T-cell (primary cell): ENCODE results near the gene XPNPEP2. TPM values are rescaled to one million over a fixed set of nuclear protein-coding genes. Genes with fewer than 3 reads are reported as not detected.
A peak's percentile ranks its signal among the peaks of the same experiment; 100 is the strongest.

ENCODE experiments used
- ATAC-seq, 4 experiments: fragments of 200-7000 bp in 3 of 4; fragments of 150-1000 bp in 1 of 4; cut with Tn5 transposase; replicated peaks in 1 of 4; 1 replicate in 3 of 4; 2 replicates in 1 of 4; pipeline ENCODE4 v1.10.0; 2021; ENCODE audit warnings: moderate library complexity in 3 of 4, mild to moderate bottlenecking in 2 of 4, moderate number of reproducible peaks in 1 of 4
- CTCF ChIA-PET, 2 donors: fragments of 300-600 bp; sonication (Branson Sonifier 250); formaldehyde crosslinking; loops; one replicate each; lab custom pipeline; 2022; ENCODE audit warnings: antibody characterized with exemption in 2 of 2; lab: Charles Lee
- POLR2A ChIA-PET, 2 donors: fragments of 300-600 bp; sonication (Branson Sonifier 250); formaldehyde crosslinking; loops; one replicate each; lab custom pipeline; 2022; ENCODE audit warnings: antibody characterized with exemption in 2 of 2; lab: Charles Lee
- DNase-seq, 35 experiments: peaks; one replicate each; pipeline versions ENCODE4 v3.0.0 to v3.0.0-alpha.2; 2013 to 2023
- H3K27ac ChIP-seq: one replicate; pipeline ENCODE4 v1.5.1; 2013; ENCODE audit warnings: low read length
- H3K27me3 ChIP-seq, 2 experiments: replicated peaks in 1 of 2; 1 replicate in 1 of 2; 2 replicates in 1 of 2; pipeline versions ENCODE4 v1.6.1 to v1.7.0; 2013; ENCODE audit warnings: low read length in 1 of 2, mixed read lengths in 1 of 2; ENCODE audit not compliant: control insufficient read depth in 2 of 2, insufficient read depth in 2 of 2; ENCODE audit errors: extremely low read depth in 1 of 2
- H3K36me3 ChIP-seq, 2 donors: 1 replicate in 1 of 2; 2 replicates in 1 of 2; pipeline versions ENCODE4 v1.6.1 to v1.7.0; 2013; ENCODE audit warnings: low read length in 1 of 2; ENCODE audit not compliant: control insufficient read depth in 2 of 2, insufficient read depth in 1 of 2; ENCODE audit errors: extremely low read depth in 1 of 2
- H3K4me1 ChIP-seq, 2 experiments: 1 replicate in 1 of 2; 2 replicates in 1 of 2; pipeline versions ENCODE4 v1.6.1 to v1.7.0; 2013; ENCODE audit warnings: low read length in 2 of 2, mixed read lengths in 1 of 2; ENCODE audit not compliant: insufficient read depth in 2 of 2, control insufficient read depth in 1 of 2; ENCODE audit errors: extremely low read depth in 1 of 2
- H3K4me3 ChIP-seq, 2 donors: 1 replicate in 1 of 2; 2 replicates in 1 of 2; pipeline versions ENCODE4 v1.5.1 to v1.7.0; 2013; ENCODE audit warnings: mild to moderate bottlenecking in 2 of 2, low read length in 1 of 2, moderate library complexity in 1 of 2; ENCODE audit not compliant: control insufficient read depth in 1 of 2; ENCODE audit errors: extremely low read depth in 1 of 2
- H3K9me3 ChIP-seq: 2 replicates; pipeline ENCODE4 v1.7.0; 2013
- H3K27ac Mint-ChIP-seq, 2 donors: one replicate each; pipeline ENCODE4 v1.8.0; 2020 to 2021; ENCODE audit warnings: mild to moderate bottlenecking in 2 of 2, mixed read lengths in 2 of 2
- H3K27me3 Mint-ChIP-seq, 2 donors: one replicate each; pipeline ENCODE4 v1.8.0; 2021 to 2022; ENCODE audit warnings: mixed read lengths in 2 of 2
- H3K36me3 Mint-ChIP-seq: one replicate; pipeline ENCODE4 v1.8.0; 2021; ENCODE audit warnings: mixed read lengths
- H3K4me1 Mint-ChIP-seq, 3 donors: one replicate each; pipeline ENCODE4 v1.8.0; 2020 to 2022; ENCODE audit warnings: mixed read lengths in 3 of 3, mild to moderate bottlenecking in 1 of 3
- H3K4me3 Mint-ChIP-seq, 3 donors: one replicate each; pipeline ENCODE4 v1.8.0; 2020 to 2022; ENCODE audit warnings: mild to moderate bottlenecking in 3 of 3, mixed read lengths in 3 of 3, moderate library complexity in 3 of 3
- H3K9me3 Mint-ChIP-seq, 3 donors: one replicate each; pipeline ENCODE4 v1.8.0; 2020 to 2022; ENCODE audit warnings: mixed read lengths in 3 of 3
- WGBS: methylation state at CpG from one replicate; pipeline ENCODE4 v1.1.5; 2013; ENCODE audit warnings: missing lambda C conversion rate; ENCODE audit not compliant: insufficient coverage; 5-methylcytosine and 5-hydroxymethylcytosine counted together
- total RNA-seq, 35 experiments: library from RNA in 6 of 35; stranded (reverse) in 6 of 35; fragments of 120-200 nt in 1 of 35; gene quantifications; one replicate each; pipeline versions ENCODE4 v1.2.1 to v1.2.4 and lab custom pipeline; 2013 to 2026

The XPNPEP2 gene
- total RNA-seq, 5 donors from 2014 or later (not counting 1 experiment from before 2014, with no cell fraction given), result 0.20 to 0.84 (median 0.37) TPM; not detected in 1

DNA sequence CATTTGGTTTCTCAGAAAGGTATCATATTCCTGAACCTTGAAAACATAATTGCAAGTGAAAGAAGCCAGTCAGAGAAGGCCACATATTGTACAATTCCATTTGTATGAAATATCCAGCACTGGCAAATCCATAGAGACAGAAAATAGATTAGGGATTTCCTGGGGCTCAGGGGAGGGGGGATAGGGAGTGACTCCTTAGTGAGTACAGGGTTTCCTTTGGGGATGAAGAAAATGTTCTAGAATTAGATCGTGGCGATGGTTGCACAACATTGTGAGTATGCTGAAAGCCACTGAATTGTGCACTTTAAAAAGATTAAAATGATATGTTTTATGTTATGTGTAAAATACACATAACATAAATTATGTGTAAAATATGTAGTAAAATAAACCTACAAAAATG, 10.3 kb downstream of the XPNPEP2 start:
- Histone ChIP-seq H3K4me3 (no peak overlapping the region), H3K27me3 (no peaks in the 10 kb centered on the region), H3K9me3 (no peaks in the 10 kb centered on the region), H3K4me1 (peaks cover 3 to 23% of the 10 kb centered on the region in 2 experiments), H3K36me3 (no peaks in the 10 kb centered on the region), H3K27ac (no peak overlapping the region)
- Mint-ChIP-seq H3K4me3 (no peak overlapping the region), H3K36me3 (no peaks in the 10 kb centered on the region), H3K4me1 (peaks cover 21 to 33% (median 29%) of the 10 kb centered on the region in 3 donors), H3K27ac (peak overlapping the region in 1 of 2 donors; percentile 42), H3K27me3 (peaks cover 0 to 13% of the 10 kb centered on the region in 2 donors), H3K9me3 (no peaks in the 10 kb centered on the region)
- DNase-seq, result no peak
- no peak for ATAC-seq
- ChIA-PET POLR2A (no interaction called here), CTCF (no interaction called here)
- no CpG with 5 or more reads among the region's 2 CpGs for WGBS

DNA sequence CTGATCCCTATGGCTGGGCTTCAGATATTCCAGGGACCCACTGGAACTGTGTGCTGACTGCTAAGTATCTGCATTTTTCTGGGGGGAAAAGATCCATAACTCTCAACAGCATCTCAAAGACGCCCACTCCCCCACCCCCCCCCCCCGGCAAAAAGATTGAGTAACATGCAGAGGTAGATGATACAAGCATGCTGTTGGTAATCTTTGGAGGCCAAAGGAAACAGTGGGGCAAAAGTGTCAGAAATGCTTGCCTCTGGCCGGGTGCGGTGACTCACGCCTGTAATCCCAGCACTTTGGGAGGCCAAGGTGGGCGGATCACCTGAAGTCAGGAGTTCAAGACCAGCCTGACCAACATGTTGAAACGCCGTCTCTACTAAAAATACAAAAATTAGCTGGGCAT, 12.2 kb downstream of the XPNPEP2 start:
- Mint-ChIP-seq H3K36me3 (no peaks in the 10 kb centered on the region), H3K27ac (no peak overlapping the region), H3K9me3 (no peaks in the 10 kb centered on the region), H3K4me3 (no peak overlapping the region), H3K27me3 (peaks cover 0 to 8% of the 10 kb centered on the region in 2 donors), H3K4me1 (peaks cover 21 to 33% (median 27%) of the 10 kb centered on the region in 3 donors)
- ATAC-seq, result no peak
- CTCF ChIA-PET, result no interaction called here
- H3K27ac ChIP-seq, result no peak overlapping the region
- DNase-seq, result no peak
- H3K9me3 ChIP-seq, result no peaks in the 10 kb centered on the region
- no peaks in the 10 kb centered on the region for H3K27me3 ChIP-seq
- peaks cover 14 to 24% of the 10 kb centered on the region in 2 experiments for H3K4me1 ChIP-seq
- 83% methylated on average over 4 of the region's 8 CpGs for WGBS
- no peaks in the 10 kb centered on the region for H3K36me3 ChIP-seq
- POLR2A ChIA-PET, result no interaction called here
- no peak overlapping the region for H3K4me3 ChIP-seq

DNA sequence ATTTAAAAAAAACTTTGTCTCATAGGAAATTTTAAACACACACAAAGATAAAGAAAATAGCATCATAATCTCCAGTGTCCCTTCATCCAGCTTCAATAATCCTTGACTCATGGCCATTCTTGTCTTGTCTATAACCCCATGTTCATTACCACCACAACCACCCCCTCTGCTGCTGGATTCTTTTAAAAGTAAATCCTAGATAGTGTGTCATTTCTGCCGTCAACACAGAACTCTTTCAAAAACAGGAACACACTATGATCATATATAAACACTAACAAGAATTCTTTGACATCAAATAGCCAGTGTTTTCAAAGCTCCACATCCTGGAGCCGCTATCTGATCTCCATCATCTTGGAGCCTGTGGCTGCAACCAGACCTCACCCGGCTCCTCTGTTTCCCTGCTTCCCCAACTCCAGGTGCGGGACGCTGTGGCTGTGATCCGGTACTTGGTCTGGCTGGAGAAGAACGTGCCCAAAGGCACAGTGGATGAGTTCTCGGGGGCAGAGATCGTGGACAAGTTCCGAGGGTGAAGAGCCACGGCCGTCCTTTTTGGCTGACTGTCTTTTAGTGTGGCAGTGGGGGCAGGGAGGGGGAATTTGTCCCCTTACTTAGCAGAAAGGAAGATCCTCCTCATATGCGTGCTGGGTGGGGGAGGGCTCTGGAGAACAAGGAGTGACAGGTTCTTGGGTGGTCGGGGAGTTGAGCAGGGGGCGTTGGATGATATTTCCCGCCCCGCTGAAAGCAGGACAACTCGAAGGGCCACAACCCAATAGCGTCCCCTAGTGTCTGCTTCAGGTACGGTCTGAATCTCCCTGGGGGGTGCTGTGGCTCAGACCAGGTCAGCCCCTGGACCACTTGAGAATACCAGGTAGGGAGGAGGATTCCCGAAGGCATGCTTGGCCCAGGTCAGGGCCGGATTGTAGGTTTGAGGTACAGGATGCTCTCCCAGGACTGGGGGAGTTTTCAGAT, 15.6 kb downstream of the XPNPEP2 start:
- Mint-ChIP-seq H3K36me3 (no peaks in the 10 kb centered on the region), H3K9me3 (no peaks in the 10 kb centered on the region), H3K4me3 (peak overlapping the region in 1 of 3 donors; percentile 76), H3K27me3 (no peaks in the 10 kb centered on the region), H3K27ac (peak overlapping the region; percentile 37 to 76), H3K4me1 (peaks cover 43 to 61% (median 45%) of the 10 kb centered on the region in 3 donors)
- no peak overlapping the region for H3K27ac ChIP-seq
- CTCF ChIA-PET, result interaction anchor here (0.6 to 1.5 kb wide), 2 partner anchors 27 to 76 kb away, joined by 3 to 8 read pairs; no protein-coding TSS in a partner anchor
- WGBS, result 40% methylated on average over 1 of the region's 22 CpGs
- H3K9me3 ChIP-seq, result no peaks in the 10 kb centered on the region
- no peaks in the 10 kb centered on the region for H3K36me3 ChIP-seq
- peak in 1 of 4 experiments; percentile 34 for ATAC-seq
- H3K4me3 ChIP-seq, result no peak overlapping the region
- H3K27me3 ChIP-seq, result no peaks in the 10 kb centered on the region
- no peak for DNase-seq
- peaks cover 28 to 53% of the 10 kb centered on the region in 2 experiments for H3K4me1 ChIP-seq
- POLR2A ChIA-PET, result no interaction called here

DNA sequence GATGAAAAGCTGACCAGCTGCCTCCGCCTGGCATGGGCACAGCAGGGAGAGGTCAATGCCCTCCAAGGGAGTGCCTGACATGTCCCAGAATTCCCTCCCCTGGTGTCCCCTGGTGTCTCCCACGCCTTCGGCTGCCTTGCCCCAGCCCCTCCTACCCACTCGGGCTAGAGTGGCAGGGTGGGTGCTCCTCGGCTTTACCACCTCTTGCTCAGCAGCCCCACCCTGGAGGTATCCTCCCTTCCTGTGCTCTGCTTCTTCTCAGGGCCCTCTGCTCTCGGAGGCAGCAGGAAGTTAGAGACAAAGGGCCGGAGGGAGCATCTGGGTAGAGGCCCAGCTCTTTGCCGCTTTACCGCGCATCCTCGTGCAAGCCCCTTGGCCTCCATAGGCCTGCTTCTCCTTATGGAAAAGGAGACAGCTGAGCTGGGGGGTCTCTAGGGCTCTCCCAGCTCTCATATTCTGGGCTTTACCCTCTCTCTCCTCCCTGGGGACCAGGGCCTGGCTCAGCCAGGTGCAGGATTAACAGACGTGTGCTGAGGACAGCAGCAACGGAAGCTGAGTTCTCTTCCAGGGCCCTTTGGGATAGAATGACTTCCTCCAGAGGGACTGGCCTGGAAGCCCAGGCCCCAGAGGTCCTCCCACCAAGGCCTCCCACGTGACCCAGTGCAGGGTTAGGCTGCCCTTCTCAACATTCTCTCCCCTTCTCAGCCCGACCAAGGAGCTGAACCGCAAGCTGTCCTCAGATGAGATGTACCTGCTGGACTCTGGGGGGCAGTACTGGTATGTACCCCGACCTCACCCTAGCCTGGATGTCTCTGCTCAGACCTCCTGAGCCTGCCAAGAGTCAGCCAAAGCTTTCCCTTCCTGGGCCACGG, 17.2 kb downstream of the XPNPEP2 start:
- Histone ChIP-seq H3K27ac (peak overlapping the region; percentile 65), H3K4me1 (peaks cover 34 to 70% of the 10 kb centered on the region in 2 experiments), H3K27me3 (no peaks in the 10 kb centered on the region), H3K36me3 (no peaks in the 10 kb centered on the region), H3K9me3 (no peaks in the 10 kb centered on the region), H3K4me3 (peak overlapping the region; percentile 11 to 41)
- ChIA-PET POLR2A (interaction anchor here in 1 of 2 donors (2.0 kb wide), 1 partner anchor 26 kb away, joined by 5 read pairs; no protein-coding TSS in a partner anchor), CTCF (interaction anchor here (0.5 to 2.1 kb wide), 7 partner anchors 16 to 1503 kb away, joined by 3 to 8 read pairs (median 3); no protein-coding TSS in a partner anchor)
- no CpG with 5 or more reads among the region's 18 CpGs for WGBS
- Mint-ChIP-seq H3K4me3 (peak overlapping the region; percentile 49 to 76 (median 60)), H3K4me1 (peaks cover 59 to 78% (median 62%) of the 10 kb centered on the region in 3 donors), H3K9me3 (no peaks in the 10 kb centered on the region), H3K36me3 (no peaks in the 10 kb centered on the region), H3K27me3 (no peaks in the 10 kb centered on the region), H3K27ac (peak overlapping the region; percentile 85 to 87)
- ATAC-seq, result peak; percentile 44 to 76 (median 70)
- DNase-seq, result peak in 9 of 35 experiments; percentile 9 to 51 (median 18)

DNA sequence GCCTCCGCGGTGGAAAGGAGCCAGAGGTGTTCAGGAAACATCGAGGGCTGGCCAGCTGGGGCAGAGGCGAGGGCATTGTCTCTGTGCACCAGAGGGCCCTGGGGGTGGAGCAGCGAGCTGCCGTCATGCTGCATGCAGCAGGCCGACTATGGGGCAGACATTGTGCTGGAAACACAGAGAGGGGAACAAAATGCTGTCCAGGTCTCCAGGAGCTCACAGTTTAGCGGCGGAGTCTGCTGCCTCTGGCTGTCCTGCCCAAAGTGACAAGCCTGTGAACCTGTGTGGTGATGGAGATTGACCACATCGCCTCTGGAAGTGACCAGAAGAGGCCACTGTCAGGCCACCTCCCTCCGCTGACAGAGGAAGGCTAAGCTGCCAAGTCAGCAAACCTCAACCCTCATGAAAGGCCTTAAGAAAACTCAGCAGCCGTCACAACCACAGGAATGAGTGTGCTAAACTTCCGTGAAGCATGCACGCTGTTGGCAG, 20.8 kb downstream of the XPNPEP2 start:
- ATAC-seq (peak; percentile 78 to 86 (median 82)), DNase-seq (peak in 33 of 35 experiments; percentile 19 to 77 (median 41))
- Mint-ChIP-seq H3K27me3 (peaks cover 0 to 5% of the 10 kb centered on the region in 2 donors), H3K9me3 (no peaks in the 10 kb centered on the region), H3K36me3 (no peaks in the 10 kb centered on the region), H3K4me1 (peaks cover 58 to 72% (median 60%) of the 10 kb centered on the region in 3 donors), H3K27ac (peak overlapping the region; percentile 81 to 89), H3K4me3 (peak overlapping the region in 2 of 3 donors; percentile 37 to 57)
- no peaks in the 10 kb centered on the region for H3K36me3 ChIP-seq
- CTCF ChIA-PET, result interaction anchor here (0.5 to 1.9 kb wide), 12 partner anchors 8 to 340 kb away, joined by 3 to 7 read pairs (median 3); partner anchors contain the start of gene SASH3 (in 1 of the 2)
- H3K27ac ChIP-seq, result peak overlapping the region; percentile 65
- H3K4me1 ChIP-seq, result peaks cover 33 to 82% of the 10 kb centered on the region in 2 experiments
- POLR2A ChIA-PET, result interaction anchor here (0.7 to 1.2 kb wide), 2 partner anchors 16 to 22 kb away, joined by 4 to 8 read pairs; no protein-coding TSS in a partner anchor
- no peaks in the 10 kb centered on the region for H3K9me3 ChIP-seq
- H3K27me3 ChIP-seq, result no peaks in the 10 kb centered on the region
- 2% methylated on average over 8 of the region's 14 CpGs for WGBS
- H3K4me3 ChIP-seq, result no peak overlapping the region
